Stimulated activated CD4-positive, alpha-beta T cell treated with anti-CD3 and anti-CD28 coated beads, Interleukin-2, amount 100 ng/mL, for 48 hours (primary cell): Measurements from ENCODE around the gene ACTR1A.

ENCODE experiments used
- DNase-seq, 2 donors: peaks; one replicate each; pipeline ENCODE4 v3.0.0-alpha.2; 2020

ACTR1A gene

DNA sequence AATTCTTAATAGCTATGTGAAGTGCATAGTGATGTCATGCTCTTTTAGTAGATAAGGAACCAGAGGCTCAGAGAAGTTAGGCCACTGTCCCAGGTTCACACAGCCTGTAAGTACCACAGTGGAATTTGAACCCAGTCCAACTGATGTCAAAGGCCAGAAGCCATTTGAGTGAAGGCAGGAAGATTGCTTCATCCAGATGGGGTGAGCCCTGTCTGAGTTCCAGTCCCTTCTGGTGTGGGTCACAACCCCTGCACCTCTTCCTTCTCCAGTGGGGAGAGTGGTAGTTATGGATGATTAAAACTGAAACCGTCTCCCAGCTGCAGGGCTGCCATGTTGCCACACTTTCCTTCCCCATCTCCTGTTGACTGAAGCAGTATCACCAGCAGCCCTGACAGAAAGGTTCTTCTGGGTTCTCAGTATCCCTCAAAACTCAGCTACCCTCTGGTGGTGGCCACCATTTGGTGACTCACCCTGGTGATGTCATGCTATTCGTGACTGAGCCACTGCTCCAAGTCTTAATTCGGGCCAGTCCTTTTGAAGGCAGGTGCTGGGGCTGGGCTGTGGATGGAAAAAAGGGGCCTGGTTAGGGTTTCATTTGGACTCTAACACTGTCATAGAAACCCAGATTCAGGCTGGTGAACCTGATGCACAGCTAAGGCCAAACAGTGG, 49.7 kb downstream of the ACTR1A start:
- peak; percentile 56 to 70 for DNase-seq

DNA sequence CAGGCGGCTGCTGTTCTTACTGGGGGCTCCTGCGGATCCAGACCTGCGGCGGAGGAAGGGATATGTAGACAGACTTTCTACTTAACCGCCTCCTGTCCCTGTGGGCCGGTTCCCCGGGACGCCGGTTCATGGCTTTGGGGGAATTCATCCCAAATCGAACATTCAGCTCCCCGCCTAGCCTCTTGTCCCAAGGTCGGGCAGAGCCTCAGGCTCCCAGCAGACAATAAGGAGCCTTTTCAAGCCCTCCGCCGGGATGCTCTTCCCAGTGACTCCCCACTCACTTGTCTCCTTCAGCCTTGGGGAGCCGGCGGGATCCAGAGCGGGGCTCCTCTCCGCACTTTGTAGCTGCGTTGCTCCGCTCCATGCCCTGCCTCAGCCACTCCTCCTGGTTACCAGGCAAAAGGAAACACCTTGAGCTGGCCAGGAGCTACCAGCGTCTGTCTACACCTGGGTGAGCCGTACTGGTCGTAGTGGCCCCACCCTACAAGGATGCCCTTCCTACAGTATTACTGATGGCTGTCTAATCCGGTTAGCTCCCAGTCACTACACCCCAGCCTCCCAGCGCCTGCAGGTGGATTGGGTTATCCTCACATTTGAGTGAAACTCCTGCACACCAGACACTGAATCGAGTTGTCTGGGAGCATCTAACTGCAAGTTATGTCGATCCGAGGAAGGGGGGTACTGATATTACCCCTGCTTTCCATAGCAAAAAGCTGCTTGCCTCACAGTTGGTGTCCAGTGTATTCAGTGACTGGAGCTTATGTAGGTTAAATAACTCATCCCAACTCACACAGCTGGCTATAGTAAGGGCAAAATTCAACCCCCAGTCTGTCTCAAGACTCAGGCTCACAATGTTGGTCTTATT, 51.2 kb downstream of the ACTR1A start, which contains the start of gene C10orf95:
Gene C10orf95, minus strand, starts transcription at position 439 of the 865 bp plus-strand sequence. CDS start 450 bp downstream, outside the sequence.
- no peak for DNase-seq

DNA sequence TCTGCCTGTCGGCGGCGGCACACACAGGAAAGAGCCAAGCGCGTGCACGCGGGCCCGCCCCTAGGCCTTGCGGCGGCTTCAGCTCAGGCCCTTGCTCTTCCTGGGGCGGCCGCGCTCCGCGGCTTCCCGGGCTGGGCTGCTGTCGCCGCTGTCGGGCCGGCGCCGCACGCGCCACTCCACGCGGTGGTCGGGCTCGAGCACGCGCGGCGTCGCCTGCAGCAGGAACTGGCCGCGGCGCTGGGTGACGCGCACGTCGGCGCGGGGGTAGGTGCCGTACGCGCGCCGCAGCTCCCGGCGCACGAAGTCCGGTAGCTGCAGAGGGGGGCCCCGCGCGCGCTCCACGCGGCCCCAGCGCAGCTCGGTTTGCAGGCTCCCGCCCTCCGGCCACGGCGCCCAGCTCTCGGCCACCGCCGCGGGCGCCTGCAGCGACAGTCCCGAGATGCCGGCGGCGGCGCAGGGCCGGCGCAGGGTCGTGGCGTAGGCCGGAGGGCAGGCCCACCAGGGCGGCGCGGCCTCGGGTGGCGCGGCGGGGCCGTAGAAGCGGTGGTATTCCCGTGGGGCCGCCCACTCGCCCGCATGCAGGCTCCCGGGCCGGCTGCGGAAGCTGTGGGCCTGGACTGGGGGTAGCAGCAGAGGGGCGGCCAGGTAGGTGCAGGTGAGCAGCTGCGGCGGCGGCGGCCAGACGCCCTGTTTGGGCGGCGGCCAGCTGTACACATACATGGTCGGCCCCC, 52.0 kb downstream of the ACTR1A start:
- DNase-seq = peak; percentile 67 to 81

DNA sequence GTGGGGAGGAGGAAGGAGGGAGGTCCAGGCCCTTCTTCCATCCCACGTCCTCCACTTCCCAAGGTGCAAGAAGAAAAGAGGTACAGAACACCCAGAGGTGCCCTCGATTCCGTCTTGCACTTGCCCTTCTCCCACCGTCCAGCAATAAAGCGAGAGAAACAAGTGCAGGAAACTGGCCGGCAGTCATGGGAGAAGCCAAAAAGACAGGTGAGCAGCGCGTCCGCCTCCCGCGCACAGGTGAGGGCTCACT, 52.5 kb downstream of the ACTR1A start:
- DNase-seq = no peak

DNA sequence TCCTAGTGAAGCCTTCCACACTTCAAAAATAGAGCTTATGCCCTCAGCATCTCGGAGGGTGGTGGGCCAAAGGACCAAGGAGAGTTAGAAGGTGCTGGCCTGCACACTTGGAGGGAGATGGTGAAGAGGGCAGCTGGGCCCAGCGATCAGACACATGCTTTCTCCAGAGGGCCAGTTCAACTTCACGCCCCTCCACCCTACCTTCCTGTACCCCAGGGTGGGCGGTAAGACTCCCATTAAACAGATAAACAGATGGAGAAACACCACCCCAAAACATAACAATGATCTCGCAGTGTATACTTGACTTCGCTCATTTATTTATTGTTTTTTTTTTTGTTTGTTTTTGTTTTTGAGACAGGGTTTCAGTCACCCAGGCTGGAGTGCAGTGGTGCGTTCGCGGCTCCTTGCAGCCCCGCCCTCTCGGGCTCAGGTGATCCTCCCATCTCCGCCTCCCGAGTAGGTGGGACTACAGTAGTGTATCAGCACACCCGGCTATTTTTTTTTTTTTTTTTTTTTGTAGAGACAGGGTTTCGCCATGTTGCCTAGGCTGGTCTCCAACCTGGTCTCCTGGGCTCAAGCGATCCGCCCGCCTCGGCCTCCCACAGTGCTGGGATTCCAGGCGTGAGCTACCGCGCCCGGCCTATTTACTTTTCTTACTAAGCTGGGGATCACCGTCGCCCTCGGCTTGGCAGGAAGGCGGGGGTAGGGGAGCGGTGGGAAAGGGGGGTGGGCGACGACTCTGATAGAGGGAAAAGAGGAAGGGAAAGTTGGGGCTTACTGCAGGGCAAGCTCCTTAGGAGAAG, 53.0 kb downstream of the ACTR1A start:
- peak; percentile 71 to 75 for DNase-seq

DNA sequence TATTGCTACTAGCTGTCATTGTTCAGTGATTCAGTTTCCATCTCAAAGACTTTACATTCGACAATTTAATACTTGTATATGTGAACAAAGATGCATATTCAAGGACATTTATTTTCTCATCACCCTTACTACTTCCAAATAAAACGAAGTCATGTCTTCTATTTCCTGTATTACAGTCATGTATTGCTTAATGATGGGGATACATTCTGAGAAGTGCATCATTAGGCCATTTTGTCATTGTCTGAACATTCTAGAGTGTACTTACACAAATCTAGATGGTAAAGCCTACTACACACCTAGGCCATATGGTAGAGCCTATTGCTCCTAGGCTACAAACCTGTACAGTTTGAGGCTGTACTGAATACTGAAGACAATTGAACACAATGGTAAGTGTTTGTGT, 57.7 kb downstream of the ACTR1A start:
- no peak for DNase-seq

DNA sequence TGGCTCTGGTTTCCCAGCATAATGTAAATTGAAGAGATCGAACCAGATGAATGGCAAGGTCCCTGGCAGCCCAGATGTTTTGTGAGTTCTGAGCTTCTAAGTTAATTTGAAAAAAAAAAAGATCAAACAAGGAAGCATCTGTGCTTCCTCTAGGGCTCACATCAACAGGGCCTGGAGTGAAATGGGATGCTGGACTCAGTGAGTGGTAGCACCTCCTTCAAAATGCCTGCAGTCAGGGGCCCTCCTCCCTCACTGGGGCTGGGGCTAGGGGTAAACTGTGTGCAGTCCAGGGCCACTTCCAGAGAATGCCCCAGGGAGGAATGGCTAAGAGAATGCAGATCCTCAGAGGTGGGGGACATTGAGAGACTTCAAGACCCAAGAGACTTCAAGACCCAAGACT, 64.1 kb downstream of the ACTR1A start:
- no peak for DNase-seq

DNA sequence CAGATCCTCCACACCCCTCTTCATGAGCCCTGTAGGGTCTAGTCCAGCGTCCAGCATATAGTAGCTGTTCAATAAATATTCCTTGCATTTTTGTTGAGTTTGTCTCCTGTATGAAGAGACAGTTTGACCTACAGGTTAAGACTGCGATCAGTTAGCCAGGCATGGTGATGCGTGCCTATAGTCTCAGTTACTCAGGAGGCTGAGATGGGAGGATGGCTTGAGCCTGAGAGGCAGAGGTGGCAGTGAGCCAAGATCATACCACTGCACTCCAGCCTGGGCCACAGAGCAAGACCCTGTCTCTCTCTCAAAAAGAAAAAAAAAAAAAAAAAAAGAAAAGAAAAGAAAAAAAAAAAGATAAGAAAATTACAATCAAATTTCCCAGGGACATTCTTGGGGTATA, 65.0 kb downstream of the ACTR1A start:
- no peak for DNase-seq

DNA sequence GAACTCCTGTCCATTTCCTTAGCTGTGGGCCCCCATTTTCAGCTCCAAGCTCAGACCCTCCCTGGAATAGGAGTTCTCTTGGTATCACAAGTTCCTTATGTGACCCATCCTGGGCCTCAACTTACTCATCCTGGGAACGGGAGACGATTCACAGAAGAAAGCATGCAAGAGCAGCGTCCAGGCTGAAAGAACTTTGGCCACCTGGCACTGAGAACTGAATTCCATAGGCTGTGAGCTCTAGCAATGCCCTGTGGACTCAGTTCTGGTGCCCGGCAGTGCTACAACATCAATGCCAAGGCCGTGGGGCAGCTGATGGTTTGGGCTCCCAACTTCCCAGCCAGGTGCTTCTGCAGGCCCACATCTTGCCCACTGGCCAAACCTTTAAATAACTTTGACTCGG, 66.2 kb downstream of the ACTR1A start:
- no peak for DNase-seq

DNA sequence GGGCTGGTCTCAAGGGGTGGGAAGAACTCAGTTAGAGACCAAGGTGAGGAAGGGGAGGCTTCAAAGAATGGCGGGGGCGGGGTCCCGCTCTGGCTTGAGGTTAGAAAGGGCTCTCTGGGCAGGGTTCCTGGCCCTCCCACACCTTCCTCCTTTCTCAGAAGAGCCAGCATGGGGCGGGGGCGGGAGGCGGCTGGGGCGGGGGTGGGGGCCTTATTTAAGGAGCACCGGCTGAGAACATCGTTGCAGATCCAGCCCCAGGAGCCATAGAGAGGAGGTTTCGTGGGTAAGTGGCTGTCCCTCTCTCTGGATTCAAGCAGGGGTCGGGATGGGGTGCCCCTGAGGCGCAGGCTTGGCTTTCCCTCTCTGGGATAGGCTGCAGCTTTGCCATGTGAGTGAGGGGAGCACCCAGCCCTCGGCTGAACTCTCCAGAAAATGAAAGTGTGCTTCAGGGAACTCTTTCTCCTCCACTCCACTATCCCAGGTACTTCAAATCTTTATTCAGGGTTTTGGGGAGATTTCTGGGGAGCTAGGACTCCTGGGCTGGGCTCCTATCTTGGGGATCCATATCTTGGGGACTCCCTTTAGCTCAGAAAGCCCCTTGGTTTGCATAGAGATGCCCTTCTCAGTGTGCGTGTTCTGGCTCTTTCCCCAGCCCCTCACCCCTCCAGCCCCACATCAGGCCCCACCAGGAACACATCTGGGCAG, 66.8 kb downstream of the ACTR1A start:
- no peak for DNase-seq

DNA sequence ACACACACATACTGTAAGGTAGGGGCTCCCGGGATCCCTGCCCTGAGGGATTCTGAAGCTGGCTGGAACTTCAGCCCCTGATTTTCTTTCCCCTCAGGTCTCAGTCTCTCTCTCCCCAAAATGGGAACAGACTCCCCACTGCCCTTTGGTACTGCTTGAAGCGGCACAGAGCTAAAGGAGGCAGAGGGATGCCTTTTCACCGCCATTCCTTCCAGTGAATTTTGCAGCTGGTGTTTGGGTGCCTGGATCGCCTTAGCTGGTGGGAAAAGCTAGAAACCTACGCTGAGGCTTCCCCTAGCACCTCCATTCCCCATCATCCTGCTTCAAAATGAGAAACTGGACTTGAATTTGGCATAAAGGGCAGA, 67.4 kb downstream of the ACTR1A start:
- no peak for DNase-seq

DNA sequence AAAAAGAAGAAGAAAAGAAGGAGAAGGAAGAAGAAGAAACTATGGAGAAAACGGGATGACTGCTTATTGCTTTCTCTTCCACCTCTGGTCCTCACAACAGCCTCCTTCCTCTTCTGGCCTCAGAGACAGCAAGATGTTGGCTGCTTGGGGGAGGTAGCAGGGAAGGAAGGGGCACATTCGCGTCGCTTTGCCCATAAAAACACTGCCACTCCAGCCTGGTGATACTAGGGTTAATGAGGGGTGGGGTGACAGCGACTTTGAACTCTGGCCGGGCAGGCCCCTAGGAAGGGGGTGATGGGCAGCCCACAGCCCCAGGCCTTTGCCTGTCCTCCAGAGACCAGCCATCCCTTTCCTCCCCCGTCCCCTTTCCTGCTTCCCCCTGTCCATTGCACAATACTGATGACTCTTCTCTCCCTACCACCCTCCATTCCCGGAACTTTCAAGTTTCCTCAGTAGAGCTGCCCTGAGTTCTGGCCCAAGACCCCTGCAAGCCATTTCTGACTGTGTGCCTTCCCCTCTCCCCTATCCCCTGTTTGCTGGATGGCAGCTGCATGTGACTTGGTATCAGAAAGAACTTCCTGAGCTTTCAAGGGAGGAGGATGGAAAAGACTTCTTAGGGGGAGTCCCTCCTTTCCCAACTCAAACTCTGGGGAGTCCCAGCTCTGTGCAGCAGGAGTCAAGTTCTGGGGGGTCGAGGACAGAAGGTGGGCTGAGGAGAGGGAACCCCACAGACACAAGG, 67.9 kb downstream of the ACTR1A start:
- no peak for DNase-seq

DNA sequence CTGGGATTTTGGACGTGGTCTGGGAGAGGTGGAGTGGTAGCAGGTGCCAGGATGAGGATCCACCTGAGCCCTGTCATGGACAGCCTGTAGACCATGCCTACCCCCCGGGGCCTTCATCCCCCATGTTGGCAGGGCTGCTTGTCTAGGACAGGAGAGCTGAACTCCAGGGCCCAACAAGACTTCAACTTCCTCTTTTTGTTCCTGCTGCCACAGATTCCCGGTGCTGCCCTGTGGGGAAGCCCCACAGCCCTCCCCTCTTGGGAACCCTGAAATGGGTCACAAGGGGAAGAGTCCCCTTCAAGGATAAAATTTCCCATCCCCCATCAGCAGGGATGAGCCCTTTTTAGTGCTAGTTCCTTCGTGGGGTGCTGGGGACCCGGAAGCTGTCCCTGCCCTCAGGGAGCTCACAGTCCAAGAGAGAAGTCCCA, 68.9 kb downstream of the ACTR1A start:
- DNase-seq = no peak

DNA sequence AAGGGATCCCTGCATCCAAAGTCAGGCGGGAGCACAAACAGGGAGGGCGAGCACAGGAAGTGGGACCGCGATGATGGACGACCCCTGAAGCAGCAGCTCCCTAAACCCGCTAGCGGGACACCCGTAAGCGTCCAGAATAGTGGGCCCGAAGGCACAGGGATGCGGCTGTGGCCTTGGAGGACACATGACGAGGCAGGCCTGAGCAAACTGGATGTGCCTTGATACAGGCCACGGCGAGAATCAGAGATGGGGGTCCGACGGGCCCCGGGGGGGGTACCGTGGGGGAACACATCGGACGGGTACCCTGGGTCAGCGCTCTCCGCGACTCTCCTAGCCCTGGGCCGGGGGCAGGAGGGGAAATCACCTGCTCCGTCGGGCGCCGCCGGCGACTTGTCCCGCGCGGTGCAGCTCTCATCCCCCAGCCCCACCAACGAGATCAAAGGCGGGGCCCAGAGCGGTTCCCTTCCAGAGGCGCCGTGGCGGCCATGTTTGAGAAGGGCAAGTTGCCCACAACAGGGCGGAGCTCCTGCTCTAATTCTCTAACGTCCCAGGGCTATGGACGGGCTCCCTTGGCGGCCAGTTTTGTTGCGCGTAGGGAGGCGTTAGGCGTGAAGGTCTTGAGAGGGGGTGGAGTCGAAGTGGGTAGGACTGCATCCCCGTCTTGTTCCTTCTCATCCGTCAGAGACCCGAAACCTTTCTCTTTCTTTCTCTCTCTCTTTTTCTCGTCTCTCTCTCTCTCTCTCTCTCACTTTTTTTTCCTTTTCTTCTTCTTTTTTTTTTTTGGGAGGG, 70.2 kb downstream of the ACTR1A start, which contains the start of gene CUEDC2:
Gene CUEDC2, minus strand, starts transcription at position 413 of the 789 bp plus-strand sequence. CDS start 7,386 bp downstream, outside the sequence.
- peak; percentile 99 for DNase-seq

DNA sequence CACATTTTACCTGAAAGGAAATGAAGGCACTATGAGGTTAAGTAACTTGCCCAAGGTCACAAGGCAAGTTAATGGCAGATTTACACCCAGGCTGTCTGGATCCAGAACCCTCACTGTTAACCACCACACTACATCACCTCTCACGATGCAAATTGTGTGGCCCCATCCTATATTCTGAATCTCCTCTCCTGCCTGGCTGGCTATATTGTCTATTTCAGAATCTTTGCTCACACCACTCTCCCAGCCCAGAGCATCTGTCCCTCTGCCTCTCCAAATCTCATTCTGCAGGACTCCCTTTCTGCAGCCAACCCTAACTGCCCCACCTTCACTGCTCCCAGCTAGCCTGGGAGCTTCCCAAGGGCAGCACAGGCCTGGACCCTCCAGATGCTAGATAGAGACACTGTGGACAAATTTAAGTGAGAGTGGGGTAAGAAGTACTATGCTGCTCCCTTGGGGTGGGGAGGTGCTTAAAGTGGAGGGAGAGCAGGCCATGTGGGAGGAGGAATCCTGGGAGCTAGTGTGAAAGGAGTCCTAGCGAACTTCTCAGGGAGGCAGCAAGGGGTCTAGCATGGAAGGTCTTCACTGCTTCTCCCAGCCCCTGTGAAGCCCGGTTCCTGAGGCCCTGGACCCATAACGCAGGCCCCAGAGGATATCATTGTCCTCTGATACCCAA, 70.9 kb downstream of the ACTR1A start:
- DNase-seq = no peak

DNA sequence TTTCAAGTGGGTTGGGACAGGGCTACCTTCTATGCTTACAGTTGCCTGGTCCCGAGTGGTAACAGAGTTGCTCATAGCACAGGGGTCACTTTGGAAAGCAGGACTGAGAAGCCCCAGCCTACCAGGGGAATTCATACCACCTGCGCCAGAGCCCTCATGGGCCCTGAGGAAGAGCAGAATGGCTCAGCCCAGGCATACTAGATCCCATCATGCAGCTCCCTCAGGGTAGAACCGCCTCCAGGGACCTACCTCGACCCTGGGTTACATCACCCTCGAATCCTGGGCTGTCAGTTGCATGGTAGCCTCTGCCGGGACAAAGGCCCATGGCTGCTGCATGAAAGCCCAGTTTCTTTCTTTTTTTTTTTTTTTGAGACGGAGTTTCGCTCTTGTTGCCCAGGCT, 73.0 kb downstream of the ACTR1A start:
- no peak for DNase-seq
